Sciatic nerve (tissue), 2 donors: ENCODE results near the gene MACROD2. TPM values are rescaled to one million over a fixed set of nuclear protein-coding genes. Genes with fewer than 3 reads are reported as not detected.

Experiments used
- ATAC-seq: fragments of 200-7000 bp; cut with Tn5 transposase; one replicate; pipeline ENCODE4 v1.9.1; 2020; ENCODE audit warnings: mild to moderate bottlenecking, moderate library complexity
- DNase-seq: peaks from one replicate; pipeline ENCODE4 v3.0.0-alpha.2; 2020; ENCODE audit warnings: low spot score
- intact Hi-C: fragments of 100-400 bp; cut with DNase I; formaldehyde crosslinking; loops from one replicate; pipeline ENCODE4 v1.14.2; 2022
- total RNA-seq: library from RNA; stranded (reverse); fragmentation: NEBNext Ultra II Directional; extraction: Animal tissue kit (Norgen Biotek cat#: 25700); gene quantifications from one replicate; pipeline ENCODE4 v1.2.1, GENCODE V29; 2021
- donor health status: DM: no; HTN: no; CAD: no.
- donor health status: DM: no; HTN: no; CAD: no.

MACROD2 gene
- total RNA-seq, 1 donor from 2014 or later: 13.8 TPM

DNA sequence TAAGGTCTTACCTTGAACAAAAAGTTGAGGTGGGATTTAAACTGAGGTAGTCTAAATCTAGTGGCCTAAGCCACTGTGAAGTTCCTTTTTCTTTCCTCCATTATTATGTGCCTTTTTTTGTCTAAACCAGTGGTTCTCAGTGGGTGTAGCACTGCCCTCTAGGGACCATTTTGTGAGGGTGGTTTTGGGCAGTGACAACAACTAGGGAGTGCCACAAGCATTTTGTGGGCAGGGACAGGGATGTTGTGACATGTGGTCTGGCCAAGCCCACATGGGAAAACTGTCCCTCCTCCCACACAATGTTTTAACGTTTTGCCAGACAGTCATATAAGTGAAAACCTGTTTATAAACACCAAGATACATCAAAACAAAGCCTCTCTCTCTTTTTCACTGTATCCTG lies 1241.5 kb downstream of the MACROD2 start:
- no peak for ATAC-seq

DNA sequence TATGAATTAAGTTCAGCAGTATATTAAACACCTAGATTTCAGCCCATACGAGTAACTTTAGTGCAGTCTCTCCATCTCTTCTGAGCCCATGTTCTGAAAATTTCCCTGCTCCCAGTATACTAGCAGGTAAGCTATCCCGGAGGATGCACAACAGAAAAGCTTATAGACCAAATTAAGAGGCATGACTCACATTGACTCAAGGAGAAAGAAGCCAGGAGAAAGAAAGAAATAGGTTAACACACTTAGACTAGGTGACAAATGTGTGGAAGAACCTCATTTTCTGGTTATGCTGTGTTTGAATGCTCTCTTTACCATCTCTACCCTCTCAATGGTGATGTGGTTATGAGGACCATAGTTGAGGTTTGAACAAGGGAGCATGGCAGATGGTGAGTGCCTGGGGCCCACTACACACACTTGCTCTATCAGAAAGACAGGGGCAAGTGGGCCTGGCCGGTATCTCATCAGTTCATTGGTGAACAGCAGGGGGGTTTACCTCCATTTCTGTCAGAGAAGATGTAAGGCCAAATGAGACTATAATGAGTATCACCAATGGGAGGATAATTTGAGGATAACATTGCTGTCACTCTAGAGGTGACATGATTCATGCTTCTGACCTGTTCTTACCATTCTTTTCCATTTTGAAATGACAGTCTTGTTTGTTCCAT lies 1244.4 kb downstream of the MACROD2 start:
- no peak for DNase-seq
- intact Hi-C loops: no loop called here
- no peak for ATAC-seq

More for the DNA sequence above, 1241.5 kb downstream of the MACROD2 start:
- no peak for DNase-seq
- intact Hi-C loops: no loop called here

DNA sequence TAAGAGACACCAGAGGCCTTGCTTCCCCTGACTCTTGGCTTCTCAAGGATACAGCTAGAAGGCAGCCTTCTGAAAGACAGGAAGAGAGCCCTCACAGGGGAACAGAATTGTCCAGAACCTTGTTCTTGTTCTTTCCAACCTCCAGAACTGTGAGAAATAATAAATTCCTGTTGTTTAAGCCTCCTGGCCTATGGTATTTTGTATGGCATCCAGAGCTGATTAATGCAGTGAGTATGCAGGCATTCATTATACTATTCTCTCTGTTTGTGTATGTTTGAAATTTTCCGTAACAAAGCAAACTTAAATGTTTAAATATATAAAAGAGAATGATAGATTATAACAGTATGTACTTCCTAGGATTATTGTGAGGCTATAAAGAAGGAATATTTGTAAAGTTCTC lies 1245.5 kb downstream of the MACROD2 start:
- DNase-seq: no peak
- ATAC-seq: no peak
- intact Hi-C loops: no loop called here

DNA sequence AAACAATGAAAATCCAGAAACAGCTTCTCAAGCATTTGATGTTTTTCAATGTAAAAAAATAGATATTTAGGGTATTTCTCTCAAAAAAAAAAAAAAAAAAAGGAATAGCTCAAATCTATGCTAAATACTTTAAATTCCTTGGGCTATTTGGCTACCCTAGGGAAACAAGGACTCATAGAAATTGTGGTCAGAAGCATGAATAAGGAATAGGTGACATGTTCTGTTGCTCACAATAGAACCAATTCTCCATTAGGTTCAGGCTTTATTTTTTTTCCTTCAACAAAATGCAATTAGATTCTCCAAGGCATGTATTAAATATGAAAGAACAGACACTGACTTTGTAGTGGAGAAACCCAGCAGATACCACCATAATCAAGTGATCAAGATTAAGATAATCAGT lies 1246.4 kb downstream of the MACROD2 start:
- DNase-seq: no peak
- intact Hi-C loops: no loop called here
- no peak for ATAC-seq

DNA sequence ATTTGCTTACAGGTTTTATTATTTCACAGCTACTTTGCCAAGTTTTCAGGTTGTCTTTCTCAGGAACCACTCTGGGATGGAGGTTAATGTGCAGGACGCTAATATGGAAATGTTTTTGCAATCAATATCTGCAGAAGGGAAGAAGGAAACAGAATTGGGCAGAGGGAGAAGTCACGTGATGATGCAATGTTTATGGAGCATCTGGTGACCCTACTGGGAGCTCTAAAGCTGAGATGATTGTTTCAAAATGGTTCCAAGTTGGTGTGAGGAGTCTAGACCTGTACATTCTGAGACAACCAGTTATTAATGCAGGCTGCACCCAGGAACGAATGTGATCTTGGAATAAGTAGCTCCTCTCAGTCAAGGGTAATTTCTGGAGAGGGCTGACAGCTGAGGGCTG lies 1247.5 kb downstream of the MACROD2 start:
- intact Hi-C loops: no loop called here
- DNase-seq (no peak), ATAC-seq (no peak)

DNA sequence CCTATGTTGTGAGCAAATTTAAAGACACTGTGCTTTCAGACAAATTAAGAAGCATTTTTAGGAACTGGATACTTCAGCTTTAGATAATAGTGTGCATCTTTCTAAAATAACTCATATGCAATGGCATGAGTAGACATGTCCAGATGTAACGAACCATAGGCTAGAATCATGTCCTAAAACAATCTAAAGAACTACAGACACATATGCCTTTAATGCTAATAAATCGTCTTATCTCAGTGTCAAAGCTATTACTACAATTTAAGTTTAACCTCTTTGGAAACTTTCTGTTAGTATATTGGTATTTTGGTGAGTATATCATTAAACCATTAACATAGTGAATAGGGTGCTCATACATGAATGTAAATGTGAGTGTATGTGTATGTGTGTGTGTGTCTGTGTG lies 1250.6 kb downstream of the MACROD2 start:
- intact Hi-C loops: no loop called here
- ATAC-seq (no peak), DNase-seq (no peak)

DNA sequence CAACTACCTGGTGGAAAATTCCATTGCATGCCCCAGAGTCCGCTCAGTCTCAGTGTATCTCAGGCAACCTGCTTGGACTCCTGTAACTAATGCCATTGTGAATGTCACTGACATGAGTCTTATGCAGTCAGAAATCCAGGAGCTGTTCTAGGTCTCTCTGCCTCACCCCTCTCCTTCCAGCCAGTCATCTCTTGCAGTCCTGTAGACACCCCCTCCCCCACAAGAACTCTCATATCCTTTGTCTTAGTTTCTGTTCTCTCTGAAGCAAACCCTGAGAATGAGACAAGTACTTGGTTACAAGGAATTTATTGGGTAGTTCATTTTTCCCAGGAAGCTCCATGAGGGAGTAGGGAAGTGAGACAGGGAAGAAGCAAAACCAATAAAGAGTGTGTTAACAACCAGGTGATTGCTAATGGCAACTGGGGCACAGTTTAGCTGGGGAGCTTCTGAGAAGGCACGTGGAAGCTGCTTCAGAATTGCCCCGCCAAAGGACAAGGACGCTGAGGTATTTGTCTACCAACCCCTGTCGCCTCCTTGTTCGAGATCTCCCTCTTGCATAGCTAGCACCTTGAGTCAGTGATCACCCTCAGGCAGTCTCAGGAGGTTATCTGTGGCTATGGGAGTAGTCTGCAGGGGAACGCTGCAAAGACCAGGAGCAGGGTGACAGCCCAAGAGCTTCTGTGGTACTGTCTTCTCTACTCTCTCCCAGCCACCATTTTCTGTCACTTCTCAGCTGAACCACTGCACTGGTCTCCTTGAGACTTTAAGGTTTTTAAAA lies 1253.5 kb downstream of the MACROD2 start:
- DNase-seq: no peak
- intact Hi-C loops: no loop called here
- ATAC-seq: no peak

DNA sequence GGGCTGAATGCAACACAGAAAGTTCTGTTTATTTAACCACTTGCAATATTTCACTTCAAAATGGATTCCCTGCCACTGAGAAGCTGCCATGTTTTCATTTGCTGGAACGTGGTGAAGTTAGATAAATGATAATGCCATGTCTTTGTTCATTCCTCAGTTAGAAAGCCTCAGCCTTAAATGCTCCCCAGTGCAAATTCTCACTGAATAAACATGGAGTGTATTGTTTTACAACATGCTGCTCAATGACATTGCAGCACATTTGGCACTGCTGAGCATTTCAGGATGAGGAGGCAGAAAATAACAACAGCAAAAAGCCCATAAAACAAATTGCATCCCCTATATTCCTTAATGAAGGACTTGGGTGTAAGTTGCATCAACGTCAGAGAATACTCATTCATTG lies 1255.9 kb downstream of the MACROD2 start:
- no peak for ATAC-seq
- intact Hi-C loops: no loop called here
- no peak for DNase-seq

DNA sequence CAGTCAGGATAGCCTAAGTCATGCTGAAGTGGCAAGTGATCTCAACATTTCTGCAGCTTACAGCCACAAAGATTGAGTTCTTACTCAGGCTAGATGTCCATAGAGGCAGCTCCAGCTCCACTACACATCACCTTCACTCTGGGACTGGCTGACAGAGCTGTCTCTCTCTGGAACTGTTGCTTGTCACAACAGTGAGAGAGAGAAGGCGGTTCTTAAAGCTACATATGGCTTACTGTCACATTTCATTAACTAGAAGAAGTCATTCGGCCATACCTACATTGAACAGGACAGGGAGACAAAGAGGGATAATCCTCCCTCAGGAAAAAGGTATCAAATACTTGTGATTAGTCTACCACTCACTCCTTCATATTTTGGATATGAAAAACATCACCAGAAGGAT lies 1257.0 kb downstream of the MACROD2 start:
- DNase-seq (no peak), ATAC-seq (no peak)

DNA sequence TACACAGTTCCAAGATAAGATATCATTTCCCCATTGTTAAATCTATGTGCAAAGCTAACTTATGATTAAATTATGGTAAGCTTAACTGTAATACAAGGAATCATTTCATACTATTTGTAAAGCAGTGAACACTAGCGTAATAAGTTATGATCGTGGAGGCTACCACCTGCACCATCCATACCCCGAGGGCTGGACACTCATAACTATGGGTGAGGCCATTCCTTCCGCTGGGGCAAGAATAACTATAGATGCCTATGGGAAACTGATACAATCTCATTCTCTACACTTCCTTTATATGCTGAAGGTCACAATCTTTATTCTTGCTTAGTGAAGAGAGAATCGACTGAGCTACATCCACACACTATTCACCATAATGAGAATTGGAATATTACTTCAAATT lies 1258.1 kb downstream of the MACROD2 start:
- DNase-seq (no peak), ATAC-seq (no peak)
- intact Hi-C loops: no loop called here

More for the DNA sequence above, 1257.0 kb downstream of the MACROD2 start:
- intact Hi-C loops: no loop called here

DNA sequence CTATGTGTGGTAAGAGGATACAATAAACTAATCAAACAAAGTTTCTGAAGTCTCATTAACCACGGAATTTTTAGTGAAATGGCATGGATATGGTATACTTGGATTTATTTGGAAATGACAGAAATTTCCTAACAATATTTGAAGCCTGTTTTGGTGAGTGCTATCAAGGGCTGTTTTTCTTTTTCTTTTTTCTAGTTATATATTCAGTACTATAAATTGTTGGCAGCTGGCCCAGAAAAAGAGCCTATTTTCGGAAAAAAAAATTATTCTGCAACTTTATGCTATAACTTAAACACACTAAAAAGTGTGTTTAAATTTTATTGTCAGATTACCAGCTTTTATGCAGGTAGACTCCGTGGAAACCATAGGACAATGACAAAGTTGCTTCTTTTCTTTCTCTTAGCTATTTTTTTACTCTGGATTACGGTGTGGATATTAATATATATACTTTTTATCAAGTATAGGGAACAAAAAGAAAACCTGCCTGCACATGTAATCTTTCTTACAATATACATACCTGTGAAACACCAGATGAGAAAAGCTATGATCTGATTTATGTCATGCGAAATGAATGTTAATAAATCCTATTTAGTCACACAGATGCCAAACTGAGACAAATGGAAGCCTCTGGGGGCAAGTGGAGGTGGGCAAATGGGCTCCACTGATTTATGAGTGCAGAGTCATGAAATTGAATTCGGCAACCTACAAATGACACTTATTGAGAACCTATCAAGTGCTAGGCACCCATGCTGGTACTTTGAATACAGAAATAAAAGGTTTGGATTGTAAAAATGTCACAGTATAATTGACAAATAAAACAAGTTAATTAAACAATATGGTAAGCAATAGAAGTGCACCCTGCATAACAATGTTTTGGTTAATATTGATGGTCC lies 1261.6 kb downstream of the MACROD2 start:
- ATAC-seq: no peak
- DNase-seq: no peak
- intact Hi-C loops: no loop called here

DNA sequence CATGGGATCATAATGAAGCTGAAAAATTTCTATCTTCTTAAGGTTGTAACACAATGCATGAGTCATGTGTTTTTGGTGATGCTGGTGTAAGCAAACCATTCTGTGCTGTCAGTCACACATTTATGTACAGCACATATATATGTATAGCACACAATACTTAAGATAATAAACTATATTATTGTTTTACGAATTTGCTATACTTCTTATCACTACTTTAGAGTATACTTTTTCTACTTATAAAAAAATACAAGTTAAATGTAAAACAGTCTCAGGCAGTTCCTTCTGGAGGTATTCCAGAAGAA lies 1262.2 kb downstream of the MACROD2 start:
- DNase-seq: no peak
- no peak for ATAC-seq
- intact Hi-C loops: no loop called here

DNA sequence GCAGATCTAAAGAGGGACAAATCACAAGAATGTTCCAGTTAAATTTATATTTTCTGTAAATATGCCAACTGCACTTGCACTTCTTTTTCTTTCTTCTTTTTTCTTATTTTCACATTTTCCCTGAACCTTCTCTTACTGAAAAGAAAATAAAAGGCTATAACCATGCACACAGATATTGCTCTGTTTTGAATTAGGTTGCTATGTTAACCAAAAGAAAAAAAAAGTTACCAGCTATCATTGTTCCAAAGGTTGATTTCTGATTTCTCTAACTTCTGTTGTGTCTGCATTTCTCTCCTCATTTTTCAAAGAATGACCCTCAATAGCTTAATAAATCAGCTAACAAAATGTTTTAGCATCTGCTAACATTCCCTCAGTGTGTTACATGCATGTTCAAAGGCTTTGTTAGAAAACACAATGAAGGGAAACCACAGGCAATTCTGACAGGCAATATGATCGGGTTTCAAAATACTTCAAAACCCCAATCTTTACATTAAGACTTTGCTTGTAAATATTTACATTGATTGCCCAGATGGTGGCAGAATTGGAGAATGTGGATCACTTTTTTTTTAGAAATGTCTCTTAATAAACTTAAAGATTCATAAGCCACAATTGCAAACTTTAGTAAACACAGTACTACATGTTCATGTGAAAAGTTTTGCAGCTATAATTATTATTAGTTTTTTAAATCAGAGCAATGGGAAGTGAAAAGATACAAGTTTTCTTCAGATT lies 1270.4 kb downstream of the MACROD2 start:
- intact Hi-C loops: no loop called here
- ATAC-seq: no peak
- no peak for DNase-seq

DNA sequence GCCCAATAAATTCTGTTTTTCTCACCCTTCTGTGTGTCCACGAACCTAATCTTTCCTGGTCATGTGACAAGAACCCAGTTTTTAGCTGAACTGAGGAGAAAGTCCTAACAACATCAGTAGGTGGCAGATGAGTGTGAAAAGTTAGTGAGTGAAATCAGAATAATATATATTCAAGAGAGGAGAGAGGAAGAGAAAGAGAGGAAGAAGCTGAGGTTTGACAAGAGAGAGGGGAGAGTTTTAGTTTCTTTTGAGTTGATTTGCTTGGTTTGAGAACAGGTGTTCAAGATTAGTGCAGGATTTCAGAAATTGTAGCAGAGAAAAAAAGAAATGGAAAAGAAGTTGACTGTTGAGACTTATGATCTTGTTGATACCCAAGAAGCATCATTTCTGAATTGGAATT lies 1272.6 kb downstream of the MACROD2 start:
- ATAC-seq (no peak), DNase-seq (no peak)
- intact Hi-C loops: no loop called here

DNA sequence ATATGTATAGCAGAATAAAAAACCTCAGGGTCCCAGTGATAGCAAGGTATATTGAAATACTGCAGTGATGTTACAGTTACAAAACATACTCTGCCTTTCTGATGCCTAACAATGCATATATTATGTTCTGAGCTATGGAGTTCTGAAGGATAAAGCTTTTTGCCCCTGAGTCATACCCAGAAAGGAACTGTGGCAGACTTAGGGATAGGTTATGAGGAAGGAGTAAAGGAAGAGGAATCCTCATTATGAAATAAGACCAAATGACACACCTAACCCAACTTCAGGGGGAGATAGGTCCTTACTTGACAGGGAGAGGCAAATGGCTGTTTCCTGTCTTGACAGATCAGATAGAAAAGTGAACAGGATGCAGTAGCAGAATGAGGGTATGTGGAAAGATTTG lies 1282.7 kb downstream of the MACROD2 start:
- DNase-seq: no peak
- intact Hi-C loops: no loop called here
- no peak for ATAC-seq

DNA sequence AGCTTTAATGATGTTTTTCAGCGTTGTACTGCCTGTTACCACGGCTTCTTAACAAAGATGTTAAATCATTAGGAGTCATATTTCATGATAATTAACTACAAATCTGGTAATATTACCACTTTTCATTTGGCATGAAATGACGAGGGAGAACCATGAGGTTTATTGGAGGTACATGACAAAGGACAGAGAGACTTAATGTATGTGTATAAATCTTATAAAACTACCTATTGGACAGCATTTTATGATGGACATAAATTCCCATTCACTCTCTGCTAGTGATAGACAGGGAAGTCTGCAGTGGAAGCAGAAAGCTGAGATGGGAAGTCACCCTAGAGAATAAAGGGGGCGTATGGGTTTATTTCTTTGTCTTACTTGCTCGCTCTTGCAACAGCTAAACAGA lies 1292.0 kb downstream of the MACROD2 start:
- ATAC-seq: no peak
- DNase-seq: no peak
- intact Hi-C loops: no loop called here

DNA sequence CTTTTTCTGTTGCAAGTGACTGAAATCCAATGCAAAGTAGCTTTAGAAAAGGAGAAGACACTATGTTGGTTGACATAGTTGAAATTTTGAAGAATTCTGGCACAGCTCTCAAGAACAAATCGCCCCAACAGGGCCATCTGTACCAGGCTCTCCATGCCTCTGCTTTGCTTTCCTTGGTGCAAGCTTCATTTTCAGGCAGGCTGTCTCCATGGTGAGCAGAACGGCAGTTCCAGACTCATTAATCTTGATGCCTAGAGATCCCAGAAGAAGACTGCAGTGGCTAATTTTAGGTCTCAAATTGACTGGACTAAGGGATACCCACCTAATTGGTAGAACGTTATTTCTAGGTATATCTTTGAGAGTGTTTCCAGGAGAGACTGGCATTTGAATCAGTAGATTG lies 1292.8 kb downstream of the MACROD2 start:
- no peak for DNase-seq
- ATAC-seq: no peak
- intact Hi-C loops: no loop called here

DNA sequence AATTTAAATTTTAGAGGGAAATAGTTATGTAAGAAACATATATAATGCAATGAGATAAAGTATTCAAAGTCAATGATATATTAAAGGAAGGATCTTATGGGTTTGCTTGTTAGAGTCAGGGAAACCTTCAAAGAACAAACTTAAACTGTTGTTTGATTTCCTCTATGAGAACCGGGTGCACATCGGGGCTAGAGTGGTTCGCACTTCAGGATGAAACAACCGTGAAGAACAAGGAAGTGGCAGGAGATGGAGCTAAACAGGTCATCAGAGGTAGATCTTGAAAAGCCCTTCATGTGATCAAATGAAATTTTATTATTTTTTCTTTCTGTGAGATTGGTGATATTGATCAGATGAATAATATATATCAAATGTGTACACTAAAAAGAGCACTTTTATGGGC lies 1294.0 kb downstream of the MACROD2 start:
- ATAC-seq (no peak), DNase-seq (no peak)
- intact Hi-C loops: no loop called here

DNA sequence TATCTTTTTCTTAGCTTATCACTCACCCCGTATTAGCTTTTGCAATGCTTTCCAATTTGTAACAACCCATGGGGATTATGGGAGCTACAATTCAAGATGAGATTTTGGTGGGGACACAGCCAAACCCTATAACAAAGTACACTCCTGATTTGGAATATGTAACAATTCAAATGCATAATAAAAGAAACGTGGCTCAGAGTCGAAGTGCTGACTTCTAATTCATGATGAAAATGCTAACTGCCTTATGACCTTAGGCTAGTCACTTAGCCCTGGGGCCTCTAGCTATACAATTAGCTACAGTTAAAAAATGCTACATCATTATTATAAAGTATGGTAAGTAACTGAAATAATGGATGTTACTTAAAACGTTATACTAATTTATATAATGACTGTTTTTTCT lies 1297.1 kb downstream of the MACROD2 start:
- intact Hi-C loops: no loop called here
- ATAC-seq: no peak
- DNase-seq: no peak
